GM12878 (cell line): ENCODE results near the gene TIFAB.

Experiments used
- CTCF ChIP-seq, 3 experiments: IDR thresholded peaks in 2 of 3; conservative IDR thresholded peaks in 1 of 3; 2 replicates each; pipeline ENCODE4 v1.5.1; 2011; ENCODE audit warnings: low read depth in 3 of 3, low read length in 3 of 3, mild to moderate bottlenecking in 3 of 3, control low read depth in 2 of 3, moderate library complexity in 2 of 3, inconsistent platforms in 1 of 3, mixed read lengths in 1 of 3; ENCODE audit not compliant: control insufficient read depth in 2 of 3, insufficient read depth in 1 of 3; ENCODE audit errors: extremely low read depth in 1 of 3
- ZZZ3 ChIP-seq: IDR thresholded peaks from 2 replicates; pipeline ENCODE4 v1.6.1; 2011; ENCODE audit warnings: low read depth; ENCODE audit not compliant: control insufficient read depth, insufficient read length

- TF ChIP-seq CTCF (IDR thresholded peaks at IDR 0.05 in 2 of 3, conservative IDR thresholded peaks at IDR 0.05 in 1 of 3; ENCODE audit: control insufficient read depth in 2 of 3, extremely low read depth in 1 of 3, insufficient read depth in 1 of 3, low read depth in 3 of 3, low read length in 3 of 3), result no peak
- TF ChIP-seq ZZZ3, result no peak
Measured at GRCh38 chr5:135468541-135468940, 16.4 kb upstream of the TIFAB start.
